Hepatocyte (in vitro differentiated cells): ENCODE measurements around the gene CRB3.

Experiments used
- CTCF ChIP-seq: fragments of 200-600 bp; sonication (generic); IDR thresholded peaks from 2 replicates; pipeline ENCODE4 v1.5.1; 2016; ENCODE audit warnings: antibody characterized with exemption, mild to moderate bottlenecking; ENCODE audit not compliant: poor library complexity
- EZH2 ChIP-seq: fragments of 200-600 bp; sonication (generic); IDR thresholded peaks from 2 replicates; pipeline ENCODE4 v1.6.1; 2016; ENCODE audit warnings: antibody characterized with exemption, mild to moderate bottlenecking, borderline replicate concordance
- EZH2phosphoT487 ChIP-seq: fragments of 200-600 bp; sonication (generic); IDR thresholded peaks from one replicate; pipeline ENCODE4 v1.6.1; 2018; ENCODE audit warnings: antibody characterized with exemption, mild to moderate bottlenecking, low read depth, moderate library complexity; ENCODE audit not compliant: unreplicated experiment, severe bottlenecking

GRCh38 chr19:6452899-6453298 lies 11.2 kb upstream of the CRB3 start:
- TF ChIP-seq CTCF (no peak), EZH2 (no peak), EZH2phosphoT487 (no peak)
